Breast epithelium (tissue), 3 donors: ENCODE measurements around the gene HDDC3.

ENCODE experiments used
- POLR2A ChIP-seq: fragments of 450-650 bp; IDR thresholded peaks from one replicate; pipeline ENCODE4 v1.6.1; 2016; ENCODE audit warnings: antibody characterized with exemption, mild to moderate bottlenecking, moderate library complexity
- POLR2AphosphoS5 ChIP-seq, 3 donors: sonication (generic); formaldehyde crosslinking; IDR thresholded peaks; one replicate each; pipeline ENCODE4 v1.6.1; 2017; ENCODE audit warnings: antibody characterized with exemption in 3 of 3

GRCh38 chr15:90913398-90913944 is 18.9 kb downstream of the HDDC3 start:
- TF ChIP-seq POLR2A: no peak
- TF ChIP-seq POLR2AphosphoS5 (IDR thresholded peaks at IDR 0.05): no peak
